Right lobe of liver (tissue), 4 donors: ENCODE measurements around the gene CDH23.

Experiments used
- CTCF ChIP-seq, 4 donors: fragments of 200-600 bp in 3 of 4; fragments of 450-650 bp in 1 of 4; IDR thresholded peaks; one replicate each; pipeline versions ENCODE4 v1.5.1 to v1.8.0; 2016 to 2022; ENCODE audit warnings: antibody characterized with exemption in 4 of 4, mild to moderate bottlenecking in 2 of 4
- POLR2A ChIP-seq: fragments of 450-650 bp; IDR thresholded peaks from one replicate; pipeline ENCODE4 v1.6.1; 2017; ENCODE audit warnings: antibody characterized with exemption, mild to moderate bottlenecking
- donor health status: DM: no; HTN: no; CAD: no.
- donor health status: DM: no; HTN: no; CAD: no.
- donor health status: DM: no; HTN: yes; CAD: no.

- TF ChIP-seq CTCF (IDR thresholded peaks at IDR 0.05): no peak
- TF ChIP-seq POLR2A: no peak
Measured at GRCh38 chr10:71844084-71844483, 447.4 kb downstream of the CDH23 start.
